RWPE1 (cell line): ENCODE measurements around the gene MME.

Experiments used
- CTCF ChIA-PET: fragments of 350-600 bp; sonication (Branson Sonifier 250); formaldehyde crosslinking; extraction: SDS; loops from one replicate; lab custom pipeline; 2021; lab: Yijun Ruan, JAX
- POLR2A ChIA-PET: fragments of 400-600 bp; formaldehyde crosslinking; extraction: SDS; loops from one replicate; lab custom pipeline; 2020; ENCODE audit warnings: antibody characterized with exemption; ENCODE audit not compliant: low non-redundant PET; lab: Yijun Ruan, JAX
- DNase-seq: peaks from one replicate; pipeline ENCODE4 v3.0.0; 2012; ENCODE audit warnings: low spot score
- H3K27ac ChIP-seq: fragments of 450-650 bp; 2 replicates; pipeline ENCODE4 v1.5.1; 2017
- CTCF ChIP-seq: fragments of 450-650 bp; conservative IDR thresholded peaks from 2 replicates; pipeline ENCODE4 v1.5.1; 2017; ENCODE audit warnings: low read depth, mild to moderate bottlenecking

Gene MME

GRCh38 chr3:155138677-155139076 is 58.6 kb downstream of the MME start:
- no peak for TF ChIP-seq CTCF
- DNase-seq = no peak
- H3K27ac ChIP-seq = no peak overlapping the region
- ChIA-PET CTCF (no interaction called here), POLR2A (no interaction called here)

DNA sequence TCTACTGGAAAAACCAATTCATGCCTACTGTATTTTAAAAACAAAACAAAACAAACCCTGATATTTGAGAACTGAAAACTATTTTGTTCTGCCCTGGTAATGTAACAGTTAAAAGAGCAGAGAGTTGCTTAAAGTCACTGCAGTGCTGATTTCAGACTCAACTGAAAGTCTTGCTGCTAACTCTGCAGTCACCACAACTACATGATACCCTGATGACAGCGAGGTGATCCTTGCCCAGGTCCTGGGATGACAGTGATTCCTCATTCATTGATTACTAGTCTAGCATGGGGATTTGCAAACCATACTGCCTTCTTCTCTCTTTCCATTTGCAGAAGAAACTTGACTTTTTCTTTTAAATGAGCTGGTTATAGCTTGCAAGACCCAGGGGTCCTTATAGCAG is 67.5 kb downstream of the MME start:
- H3K27ac ChIP-seq = no peak overlapping the region
- no peak for TF ChIP-seq CTCF
- CTCF ChIA-PET = interaction anchor here (0.9 kb wide), 1 partner anchor 8 kb away, joined by 3 read pairs; no protein-coding TSS in a partner anchor
- POLR2A ChIA-PET = no interaction called here
- no peak for DNase-seq

DNA sequence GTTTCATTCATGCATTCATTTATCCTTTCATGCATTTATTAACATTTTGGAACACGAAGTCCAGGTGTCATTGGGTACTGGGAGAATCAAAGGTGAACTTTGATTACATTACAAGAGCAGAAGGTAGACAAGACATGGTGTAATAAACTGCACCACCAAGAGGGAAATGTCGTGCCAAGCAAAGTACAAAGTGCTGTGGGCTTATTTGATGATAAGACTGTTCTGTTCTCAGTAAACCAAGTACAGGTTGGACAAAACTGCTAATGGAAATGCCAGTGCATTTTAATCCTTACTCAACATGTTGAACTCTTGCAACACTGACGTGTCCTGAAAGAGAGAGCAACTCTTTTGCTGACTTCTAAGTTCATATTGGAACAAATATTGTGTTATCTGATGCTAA is 69.4 kb downstream of the MME start:
- POLR2A ChIA-PET = no interaction called here
- no peak for TF ChIP-seq CTCF
- CTCF ChIA-PET = no interaction called here
- no peak overlapping the region for H3K27ac ChIP-seq
- no peak for DNase-seq

DNA sequence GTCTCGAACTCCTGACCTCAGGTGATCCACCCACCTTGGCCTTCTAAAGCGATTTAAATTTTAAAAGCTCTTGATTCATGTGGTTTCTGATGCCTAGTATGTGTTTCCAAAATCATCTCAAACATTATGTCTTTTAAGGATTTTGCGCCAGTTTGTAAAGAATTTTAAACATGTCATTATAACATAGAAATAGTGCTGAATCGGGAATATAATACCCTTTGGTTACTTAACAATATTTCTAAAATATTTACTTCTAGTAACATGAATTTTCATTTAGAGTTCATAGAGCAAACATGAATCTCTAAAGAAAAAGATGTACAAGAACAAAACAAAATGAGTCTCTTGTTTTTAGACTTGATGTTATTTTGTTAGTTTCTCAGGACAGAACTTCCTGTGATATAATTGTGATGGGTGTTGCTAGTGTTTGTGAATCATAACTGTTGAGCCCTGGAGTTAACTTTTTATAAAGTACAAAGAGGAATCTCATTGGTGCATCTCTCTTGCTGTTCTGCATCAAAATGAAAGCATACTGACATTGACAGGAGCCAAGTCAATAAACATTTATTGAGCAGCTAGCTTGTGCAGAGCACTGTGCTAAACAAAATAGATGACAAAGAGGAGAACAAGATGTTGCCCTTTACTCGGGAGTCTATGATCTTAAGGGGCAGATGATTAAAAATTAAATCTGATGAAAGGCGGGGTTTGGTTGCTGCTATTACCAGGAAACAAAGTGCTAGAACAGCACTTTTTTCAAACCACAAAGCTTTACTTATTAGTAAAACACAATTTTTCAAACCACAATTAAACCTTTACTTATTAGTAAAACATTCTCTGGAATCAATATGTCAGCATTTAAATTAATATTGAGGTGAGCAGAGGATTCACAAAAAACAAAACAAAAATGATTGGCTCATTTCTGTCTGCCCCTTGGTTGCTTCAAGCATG is 73.4 kb downstream of the MME start:
- H3K27ac ChIP-seq = no peak overlapping the region
- ChIA-PET CTCF (interaction anchor here (1.2 kb wide), 1 partner anchor 22 kb away, joined by 3 read pairs; no protein-coding TSS in a partner anchor), POLR2A (no interaction called here)
- no peak for TF ChIP-seq CTCF
- no peak for DNase-seq

DNA sequence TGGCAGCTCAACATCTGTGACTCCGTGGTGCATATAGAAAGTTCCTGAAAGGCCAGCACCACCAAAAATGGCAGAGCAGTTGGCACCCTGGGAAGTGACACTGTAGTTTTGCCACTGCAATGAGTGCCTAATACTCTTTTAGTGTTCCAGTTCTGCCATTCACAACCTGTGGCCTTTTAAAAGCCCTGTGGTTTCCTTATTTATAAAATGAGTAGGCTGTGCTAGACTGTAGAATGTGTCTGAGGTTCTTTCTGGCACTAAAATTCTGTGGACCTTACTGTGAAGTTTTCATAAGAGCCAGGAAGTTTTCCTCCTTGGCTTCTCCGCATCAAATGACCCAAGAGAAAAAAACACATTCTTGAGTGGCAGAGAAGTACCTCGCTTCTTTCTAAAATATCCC is 74.1 kb downstream of the MME start:
- no peak overlapping the region for H3K27ac ChIP-seq
- POLR2A ChIA-PET = no interaction called here
- CTCF ChIA-PET = no interaction called here
- no peak for TF ChIP-seq CTCF
- no peak for DNase-seq

DNA sequence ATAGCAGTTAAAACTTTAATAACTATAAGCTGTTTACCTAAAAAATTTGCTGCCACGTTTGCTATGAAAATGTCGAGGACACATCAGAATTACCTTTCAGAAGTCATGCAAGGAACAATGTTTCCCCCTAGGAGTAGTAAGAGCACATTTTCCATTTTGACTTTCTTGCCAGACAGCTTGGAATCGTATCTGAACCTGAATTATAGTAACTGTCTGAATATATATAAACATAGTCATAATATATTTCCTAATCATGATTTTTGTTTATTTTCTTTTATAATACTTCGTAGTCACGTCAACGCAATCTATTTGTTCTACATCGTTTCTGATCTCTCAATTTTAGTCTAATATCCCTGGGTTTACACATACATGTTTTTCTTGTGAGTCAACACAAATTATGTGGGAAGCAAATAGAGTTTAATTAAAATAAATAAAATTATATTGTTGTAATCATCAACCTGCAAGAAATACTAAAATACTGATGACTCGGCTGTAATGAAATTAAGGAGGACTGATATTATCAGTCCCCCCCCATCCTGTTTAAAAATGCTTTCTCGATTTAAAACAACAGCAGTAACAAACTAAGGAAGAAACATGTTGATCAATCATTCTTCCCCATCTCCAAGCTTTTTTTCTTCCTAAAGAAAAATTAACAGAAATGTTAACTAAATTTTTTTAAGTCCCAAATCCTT is 78.4 kb downstream of the MME start:
- DNase-seq = no peak
- ChIA-PET POLR2A (no interaction called here), CTCF (no interaction called here)
- H3K27ac ChIP-seq = no peak overlapping the region
- TF ChIP-seq CTCF = no peak
